DMS79 treated with DMSO at 0.1 percent for 48 hours (cell line): ENCODE data around the gene GNS.
"Not testable (repeated sequence)": the region's sequence is repeated elsewhere in the genome, so short reads cannot be mapped to it uniquely, and the experiment has no call there.

Experiments used
- DNase-seq: peaks from one replicate; lab custom pipeline; 2025; lab: John Stamatoyannopoulos, UW

The GNS gene

DNA sequence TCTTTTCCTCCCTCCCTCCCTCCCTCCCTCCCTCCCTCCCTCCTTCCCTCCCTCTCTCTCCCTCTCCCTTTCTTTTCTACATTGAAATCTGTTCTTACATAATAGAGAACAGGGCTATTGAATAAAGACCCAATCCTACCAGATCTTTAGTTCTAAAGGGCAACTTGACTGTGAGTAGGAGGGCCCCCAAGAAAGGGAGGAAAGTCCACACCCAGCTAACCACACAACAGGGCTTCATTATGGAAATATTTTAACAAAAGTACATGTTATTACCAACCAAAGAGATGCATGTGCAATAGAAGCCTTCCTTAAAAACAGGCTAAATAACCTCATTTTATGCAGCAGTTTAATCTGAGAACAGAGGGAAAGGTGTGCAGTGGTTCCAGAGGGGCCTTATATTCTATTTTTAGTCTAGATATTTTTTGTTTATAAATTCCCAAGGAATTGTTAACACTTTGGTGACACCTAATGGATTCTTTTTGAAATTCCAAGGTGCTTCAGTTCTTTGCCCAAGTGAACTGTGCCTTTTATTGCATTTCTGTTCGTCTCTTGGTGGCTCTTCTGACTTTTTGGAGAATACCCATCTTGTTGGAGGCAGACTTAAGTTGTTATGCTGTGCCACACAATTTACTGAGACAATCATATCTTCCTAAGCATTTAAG lies 63.0 kb downstream of the GNS start:
- DNase-seq: peak; percentile 27

DNA sequence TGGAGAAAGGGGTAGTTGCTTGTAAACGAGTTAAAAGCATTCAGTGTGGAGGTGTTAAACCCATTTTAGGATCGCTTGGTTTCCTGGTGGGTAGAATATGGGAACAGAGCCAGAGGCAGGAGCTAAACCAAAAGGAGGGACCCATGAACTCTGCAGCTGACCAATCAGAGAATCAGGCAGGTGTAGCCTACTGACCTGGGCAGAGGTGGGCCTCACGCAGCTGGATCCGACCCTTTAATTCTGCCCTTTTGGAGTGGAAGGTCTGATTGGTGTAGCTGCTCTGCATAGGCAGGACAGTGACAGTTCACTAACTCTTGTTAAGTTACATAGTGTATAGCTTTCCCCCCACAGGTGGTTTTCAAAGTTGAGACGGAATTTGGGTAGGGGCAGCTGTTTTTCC lies 63.7 kb downstream of the GNS start:
- DNase-seq: no peak

DNA sequence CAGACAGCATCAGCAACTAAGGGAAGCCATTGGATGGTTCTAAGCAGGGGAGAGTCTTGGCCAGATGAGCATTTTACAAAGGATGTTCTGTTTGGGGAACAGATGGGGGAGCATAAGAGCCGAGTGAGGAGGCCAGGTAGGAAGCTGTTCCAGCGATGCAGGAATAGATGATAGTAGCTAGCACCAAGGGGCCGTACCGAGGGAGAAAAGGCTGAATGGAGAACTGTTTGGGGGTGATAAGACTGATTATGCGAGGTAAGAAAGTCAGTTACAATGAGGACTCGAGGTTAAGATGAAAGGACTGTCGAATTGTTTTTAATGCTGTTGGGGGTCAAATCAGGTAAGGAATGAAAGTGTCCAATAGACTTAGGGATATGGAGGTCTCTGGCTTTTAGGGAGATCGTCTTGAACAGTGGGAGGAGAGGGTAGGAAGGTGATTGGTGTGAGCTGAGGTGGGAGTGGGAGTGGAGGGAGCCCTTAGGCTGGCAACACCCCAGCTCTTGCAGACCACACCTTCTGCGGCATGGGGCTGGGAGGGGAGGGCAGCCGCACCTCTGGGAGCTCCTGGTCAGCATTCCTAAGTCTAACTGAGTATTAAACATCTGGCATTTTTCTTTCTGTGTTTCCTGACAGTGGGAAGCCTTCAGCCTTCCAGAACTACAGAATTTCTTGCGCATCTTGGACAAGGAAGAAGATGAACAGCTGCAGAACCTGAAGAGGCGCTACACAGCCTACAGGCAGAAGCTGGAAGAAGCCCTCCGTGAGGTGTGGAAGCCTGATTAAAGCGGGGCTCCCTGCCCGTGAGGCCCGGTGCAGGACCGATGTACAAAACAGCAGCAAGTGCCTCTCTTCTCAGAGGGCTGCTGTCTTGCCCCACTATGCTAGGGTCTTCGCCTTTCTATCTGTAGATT lies 64.8 kb downstream of the GNS start:
- DNase-seq: no peak

GRCh38 chr12:64691795-64692583 lies 67.2 kb downstream of the GNS start:
- DNase-seq: peak; percentile 46

DNA sequence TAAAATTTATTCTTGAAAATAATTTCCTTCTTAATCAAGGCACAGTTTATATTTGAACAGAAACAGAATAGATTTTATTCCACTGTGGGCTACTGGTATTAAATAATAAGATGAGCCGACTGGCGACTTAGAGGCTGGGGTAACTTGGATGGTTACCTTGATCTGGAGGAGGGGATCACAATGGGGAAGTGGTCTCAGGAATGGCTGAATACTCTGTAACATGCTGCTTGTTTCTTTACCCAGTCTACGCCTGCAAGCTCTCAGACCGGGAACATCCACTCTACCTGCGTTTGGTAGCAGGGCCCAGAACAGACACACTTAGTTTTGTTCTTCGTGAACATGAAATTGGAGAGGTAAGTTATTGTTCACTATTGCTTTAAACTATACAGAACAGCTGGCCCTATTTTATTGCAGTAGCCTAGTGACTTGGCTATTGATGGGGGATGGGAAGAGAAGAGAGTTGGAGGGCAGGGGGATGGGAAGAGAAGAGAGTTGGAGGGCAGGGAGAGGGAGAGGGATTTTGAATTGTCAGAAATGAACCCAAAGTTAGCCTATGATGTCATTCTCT lies 67.9 kb downstream of the GNS start:
- DNase-seq: peak; percentile 33

- not testable (repeated sequence) for DNase-seq
These were observed 69.0 kb downstream of the GNS start for GRCh38 chr12:64690236-64690635.

GRCh38 chr12:64688715-64689114 lies 70.5 kb downstream of the GNS start:
- no peak for DNase-seq

- no peak for DNase-seq
These were observed 71.0 kb downstream of the GNS start for GRCh38 chr12:64688219-64688618.

GRCh38 chr12:64687816-64688215 lies 71.4 kb downstream of the GNS start:
- no peak for DNase-seq

DNA sequence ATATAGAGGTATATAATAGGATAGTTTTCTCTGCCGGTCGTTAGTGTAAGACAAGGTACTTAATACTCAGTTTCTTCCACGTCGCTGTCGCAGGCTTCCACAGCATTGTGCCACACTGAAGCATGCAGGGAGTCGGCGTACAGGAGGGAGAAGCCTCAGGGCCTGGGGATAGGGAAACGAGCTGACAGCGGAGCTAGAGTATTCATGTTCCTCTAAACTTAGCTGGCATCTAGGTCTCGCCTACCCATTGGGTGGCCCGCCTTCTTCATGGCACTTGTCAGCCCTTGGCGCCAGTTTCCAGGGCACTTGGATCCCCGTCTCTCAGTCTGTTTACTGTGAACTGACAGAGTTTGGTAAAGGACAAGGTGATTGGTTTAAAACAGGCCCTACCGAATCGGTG lies 73.6 kb downstream of the GNS start:
- no peak for DNase-seq

DNA sequence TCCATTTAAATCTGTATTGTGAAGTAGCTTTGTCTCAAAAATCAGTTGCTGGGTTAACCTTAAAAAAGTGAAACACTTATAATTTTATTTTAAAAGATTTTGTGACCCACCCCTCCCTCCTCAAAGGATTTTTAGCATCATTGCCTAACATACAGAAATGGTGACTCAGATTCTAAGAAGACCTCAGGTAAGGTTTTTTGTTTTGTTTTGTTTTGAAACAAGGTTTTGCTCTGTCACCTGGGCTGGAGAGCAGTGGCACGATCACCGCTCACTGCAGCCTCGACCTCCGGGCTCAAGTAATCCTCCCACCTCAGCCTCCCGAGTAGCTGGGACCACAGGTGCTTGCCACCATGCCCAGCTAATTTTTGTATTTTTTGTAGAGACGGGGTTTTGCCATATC lies 74.2 kb downstream of the GNS start:
- no peak for DNase-seq

DNA sequence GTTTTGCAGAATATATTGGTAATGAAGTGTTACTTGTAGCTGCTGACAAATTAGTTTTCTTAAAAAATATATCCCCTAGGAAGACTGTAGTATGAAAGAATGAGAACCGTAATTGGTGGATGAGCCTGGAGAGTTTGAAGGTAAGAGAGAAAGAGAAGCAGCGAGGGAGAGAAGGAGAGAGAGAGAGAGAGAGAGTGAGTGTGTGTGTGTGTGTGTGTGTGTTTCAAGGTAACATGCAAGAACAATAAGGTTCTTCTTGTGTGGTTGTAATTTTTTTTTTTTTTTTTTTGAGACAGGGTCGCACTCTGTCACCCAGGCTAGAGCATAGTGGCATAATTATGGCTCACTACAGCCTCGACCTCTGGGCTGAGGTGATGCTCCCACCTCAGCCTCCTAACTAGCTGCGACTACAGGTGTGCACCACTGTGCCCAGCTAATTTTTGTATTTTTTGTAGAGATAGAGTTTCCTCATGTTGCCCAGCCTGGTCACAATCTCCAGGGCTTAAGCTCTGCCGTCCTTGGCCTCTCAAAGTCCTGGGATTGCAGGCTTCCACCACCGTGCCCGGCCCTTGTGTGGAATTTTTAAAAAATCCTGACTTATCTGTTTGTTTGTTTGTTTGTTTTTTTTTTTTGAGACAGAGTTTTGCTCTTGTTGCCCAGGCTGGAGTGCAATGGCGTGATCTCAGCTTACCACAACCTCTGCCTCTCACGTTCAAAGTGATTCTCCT lies 75.2 kb downstream of the GNS start:
- no peak for DNase-seq

GRCh38 chr12:64682572-64683277 lies 76.5 kb downstream of the GNS start:
- DNase-seq: no peak

DNA sequence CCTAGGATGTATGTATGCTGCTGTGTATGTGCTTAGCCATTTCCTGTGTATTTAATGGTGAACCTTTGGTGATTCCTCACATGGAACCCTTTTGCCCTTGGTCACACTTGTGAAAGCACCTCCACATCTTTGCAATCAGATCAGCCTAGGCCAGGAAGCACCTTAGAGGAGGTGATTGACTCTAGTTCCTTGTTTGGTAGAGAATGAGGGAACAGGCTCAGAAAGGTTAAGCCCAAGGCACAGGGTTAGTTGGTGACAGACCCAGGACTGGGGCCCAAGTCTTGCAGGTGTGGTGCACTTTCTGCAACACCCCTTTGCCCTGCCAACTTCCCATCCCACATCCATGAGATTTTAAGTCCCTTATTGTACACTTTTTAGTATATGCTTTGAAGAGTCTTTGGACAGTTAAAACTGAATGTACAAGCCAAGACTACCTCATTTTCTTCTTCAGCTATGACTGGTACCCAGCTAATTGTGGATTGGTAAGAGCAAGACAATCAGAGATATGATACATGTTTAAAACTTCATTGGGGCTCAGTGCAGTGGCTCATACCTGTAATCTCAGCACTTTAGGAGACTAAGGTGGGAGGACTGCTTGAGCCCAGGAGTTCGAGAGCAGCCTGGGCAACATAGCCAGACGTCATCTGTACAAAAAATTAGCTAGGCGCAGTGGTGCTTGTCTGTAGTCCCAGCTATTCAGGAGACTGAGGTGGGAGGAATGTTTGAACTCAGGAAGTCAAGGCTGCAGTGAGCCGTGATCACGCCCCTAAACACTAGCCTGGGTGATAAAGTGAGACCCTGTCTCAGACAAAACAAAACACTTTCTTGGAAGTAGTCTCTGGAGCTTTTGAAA lies 77.8 kb downstream of the GNS start:
- no peak for DNase-seq

DNA sequence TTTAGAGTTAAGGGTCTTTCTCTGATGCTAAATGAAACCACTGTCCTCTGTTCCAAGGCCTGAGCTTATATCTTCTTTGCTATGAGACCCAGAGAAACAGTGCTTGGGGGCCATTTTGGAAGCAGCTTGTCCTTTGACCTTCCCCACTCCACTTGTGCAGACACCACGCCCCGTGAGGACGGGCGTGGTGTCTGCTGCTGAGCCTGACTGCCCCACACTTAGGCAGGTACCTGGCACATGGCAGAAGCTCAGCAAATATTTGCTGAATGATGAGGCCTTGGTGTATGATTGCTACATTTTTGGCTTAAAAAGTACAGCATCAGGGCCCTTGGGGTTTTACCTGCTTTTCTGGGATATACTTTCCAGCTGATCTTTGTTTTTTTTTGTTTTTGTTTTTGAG lies 79.0 kb downstream of the GNS start:
- no peak for DNase-seq

GRCh38 chr12:64679487-64680001 lies 79.7 kb downstream of the GNS start:
- no peak for DNase-seq

GRCh38 chr12:64678835-64679234 lies 80.4 kb downstream of the GNS start:
- no peak for DNase-seq

DNA sequence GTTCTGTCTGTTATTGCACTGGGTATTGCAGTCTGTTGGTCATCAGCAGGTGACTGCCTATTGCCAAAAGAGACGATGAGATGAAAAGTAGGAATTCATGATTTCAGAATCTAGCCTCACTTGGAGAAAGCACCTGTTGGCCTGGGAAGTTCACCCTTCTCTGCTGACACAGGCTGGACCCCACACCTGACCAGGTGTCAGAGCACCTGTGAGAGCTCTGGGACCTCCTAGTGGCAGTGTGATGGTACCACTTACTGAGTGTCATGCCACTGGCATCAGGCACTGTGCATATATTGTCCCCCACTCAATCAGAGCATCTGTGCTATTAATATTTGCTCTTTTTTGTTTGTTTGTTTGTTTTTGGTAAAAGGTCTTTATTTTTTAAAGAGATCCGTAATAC lies 81.0 kb downstream of the GNS start:
- DNase-seq: no peak

DNA sequence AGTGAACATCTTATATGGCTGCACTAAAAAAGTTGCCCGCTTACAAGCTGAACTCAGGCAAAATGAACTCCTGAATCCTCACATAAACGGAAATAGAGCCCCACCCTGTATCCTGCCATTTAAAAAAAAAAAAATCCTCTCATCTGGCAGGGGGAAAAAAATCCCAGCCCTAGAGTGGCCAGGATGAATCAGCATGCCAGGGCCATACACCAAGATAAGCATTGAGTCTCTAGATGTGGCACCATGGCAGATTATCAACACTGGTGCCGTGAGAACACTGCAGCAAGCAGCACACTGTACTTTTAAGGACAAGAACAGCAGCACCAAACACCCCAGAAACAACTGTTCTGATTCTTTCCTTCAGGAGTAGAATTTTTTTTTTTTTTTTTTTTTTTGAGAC lies 83.4 kb downstream of the GNS start:
- no peak for DNase-seq
